NCI-H69 (cell line): Measurements from ENCODE around the gene PMAIP1.
"Not testable (repeated sequence)": the region's sequence is repeated elsewhere in the genome, so short reads cannot be mapped to it uniquely, and the experiment has no call there.

Experiments
- DNase-seq: peaks from one replicate; lab custom pipeline; 2025; lab: John Stamatoyannopoulos, UW

Gene PMAIP1

GRCh38 chr18:59899298-59900221, at the start of gene PMAIP1:
Gene PMAIP1, plus strand, starts transcription at chr18:59899996. Its CDS starts 182 bp downstream, at chr18:59900178.
- peak; percentile 99 for DNase-seq

- no peak for DNase-seq
Measured at GRCh38 chr18:59851784-59852399, 47.9 kb upstream of the PMAIP1 start.

GRCh38 chr18:59852548-59852947, 47.2 kb upstream of the PMAIP1 start:
- DNase-seq: no peak

- no peak for DNase-seq
Measured at GRCh38 chr18:59853380-59853779, 46.4 kb upstream of the PMAIP1 start.

- DNase-seq: not testable (repeated sequence)
Measured at GRCh38 chr18:59853988-59854387, 45.8 kb upstream of the PMAIP1 start.

- DNase-seq: no peak
Measured at GRCh38 chr18:59861009-59861408, 38.8 kb upstream of the PMAIP1 start.

GRCh38 chr18:59861963-59862819, 37.6 kb upstream of the PMAIP1 start:
- DNase-seq: peak; percentile 33

GRCh38 chr18:59865241-59865986, 34.4 kb upstream of the PMAIP1 start:
- no peak for DNase-seq

- DNase-seq: no peak
Measured at GRCh38 chr18:59866551-59867269, 33.1 kb upstream of the PMAIP1 start.

GRCh38 chr18:59867337-59868104, 32.3 kb upstream of the PMAIP1 start:
- no peak for DNase-seq

- DNase-seq: no peak
Measured at GRCh38 chr18:59870623-59871130, 29.1 kb upstream of the PMAIP1 start.

- DNase-seq: no peak
Measured at GRCh38 chr18:59871711-59872362, 28.0 kb upstream of the PMAIP1 start.

GRCh38 chr18:59873641-59874040, 26.2 kb upstream of the PMAIP1 start:
- no peak for DNase-seq

GRCh38 chr18:59874166-59874565, 25.6 kb upstream of the PMAIP1 start:
- no peak for DNase-seq

- no peak for DNase-seq
Measured at GRCh38 chr18:59876310-59876626, 23.5 kb upstream of the PMAIP1 start.

GRCh38 chr18:59877361-59877760, 22.4 kb upstream of the PMAIP1 start:
- no peak for DNase-seq

GRCh38 chr18:59878644-59879043, 21.2 kb upstream of the PMAIP1 start:
- no peak for DNase-seq

GRCh38 chr18:59881728-59882656, 17.8 kb upstream of the PMAIP1 start:
- DNase-seq: peak; percentile 94
